NCI-H1694 treated with DMSO at 0.1 percent for 48 hours (cell line): Measurements from ENCODE around the gene POLR2M.

Source experiments
- DNase-seq: peaks from one replicate; lab custom pipeline; 2025; lab: John Stamatoyannopoulos, UW

Gene POLR2M

DNA sequence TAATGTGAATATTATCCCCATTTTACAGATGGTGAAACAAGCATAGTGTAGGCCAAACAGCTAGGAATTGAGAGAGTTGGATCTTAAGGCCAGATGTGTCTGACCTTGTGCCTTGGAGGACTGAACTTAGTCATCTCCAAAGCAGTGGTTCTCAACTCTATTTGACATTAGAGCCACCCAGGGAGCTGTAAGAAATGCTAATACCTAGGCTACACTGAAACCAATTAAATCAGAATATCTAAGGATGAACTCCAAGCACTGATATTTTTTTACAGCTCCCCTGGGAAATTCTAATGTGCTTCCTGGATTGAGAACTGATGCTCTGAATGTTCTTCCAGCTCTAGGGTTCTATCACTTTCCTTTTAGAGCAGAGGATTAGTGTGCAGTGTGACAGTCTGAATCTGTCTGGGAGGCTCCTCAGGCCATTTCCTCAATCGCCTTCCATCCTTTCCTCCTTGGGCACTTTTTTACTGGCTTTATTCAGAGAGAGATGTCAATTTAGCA lies 32.3 kb downstream of the POLR2M start:
- no peak for DNase-seq

DNA sequence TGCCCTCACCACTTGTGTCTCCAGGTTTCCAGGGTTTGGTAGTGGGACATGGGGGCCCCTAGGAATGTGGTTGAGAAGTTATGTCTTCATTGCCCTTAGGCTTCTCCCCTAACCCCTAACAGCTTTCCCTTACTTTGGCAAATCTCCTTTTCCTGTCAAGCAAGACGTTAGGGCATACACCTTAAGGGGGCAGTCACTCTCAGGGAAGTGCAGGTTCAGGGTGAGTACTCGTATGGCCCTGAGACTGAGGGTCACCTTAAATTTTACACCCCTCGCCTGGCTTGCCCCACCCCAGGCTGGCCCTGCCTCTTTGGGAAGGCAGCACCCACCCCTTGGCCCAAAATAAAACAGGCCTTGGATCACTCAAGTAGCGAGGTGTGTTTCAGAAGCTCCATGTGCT lies 33.5 kb downstream of the POLR2M start:
- DNase-seq = no peak

DNA sequence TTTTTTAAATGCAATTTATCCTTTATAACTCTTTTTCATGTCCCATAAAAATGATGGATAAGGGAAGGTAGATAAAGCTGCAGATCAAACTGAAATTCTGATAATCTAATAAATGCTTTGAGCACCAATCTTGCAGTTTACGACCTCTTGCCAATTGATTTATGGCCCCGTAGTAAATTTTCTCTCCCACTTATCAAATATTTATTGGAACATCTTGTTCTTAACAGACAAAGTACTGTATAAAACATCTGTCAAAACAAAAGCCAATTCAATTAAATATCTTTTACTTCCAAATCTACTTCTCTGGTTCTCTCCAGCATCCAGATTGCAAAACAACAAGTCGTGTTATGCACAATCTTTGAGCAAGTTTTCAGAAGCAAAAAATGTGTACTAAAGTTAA lies 34.6 kb downstream of the POLR2M start:
- DNase-seq = no peak

DNA sequence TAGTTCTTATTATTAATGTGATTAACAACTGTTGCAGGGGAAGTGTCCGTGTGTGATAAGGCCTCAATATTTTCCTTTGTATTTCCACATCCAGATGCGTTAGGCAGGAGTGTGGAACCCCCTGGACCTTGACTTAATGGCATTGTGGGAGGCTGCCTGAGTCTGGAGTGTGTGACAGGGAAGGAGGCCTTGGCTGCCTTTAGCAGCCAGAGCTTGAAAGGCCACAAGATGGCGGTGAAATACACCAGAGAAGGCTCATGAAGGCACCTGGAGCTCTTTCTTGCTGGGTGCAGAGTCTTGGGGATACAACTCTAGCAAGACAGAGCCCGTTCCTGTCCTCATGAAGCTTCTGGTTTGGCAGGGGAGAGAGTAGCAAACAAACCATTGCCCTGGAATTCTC lies 36.9 kb downstream of the POLR2M start:
- no peak for DNase-seq

DNA sequence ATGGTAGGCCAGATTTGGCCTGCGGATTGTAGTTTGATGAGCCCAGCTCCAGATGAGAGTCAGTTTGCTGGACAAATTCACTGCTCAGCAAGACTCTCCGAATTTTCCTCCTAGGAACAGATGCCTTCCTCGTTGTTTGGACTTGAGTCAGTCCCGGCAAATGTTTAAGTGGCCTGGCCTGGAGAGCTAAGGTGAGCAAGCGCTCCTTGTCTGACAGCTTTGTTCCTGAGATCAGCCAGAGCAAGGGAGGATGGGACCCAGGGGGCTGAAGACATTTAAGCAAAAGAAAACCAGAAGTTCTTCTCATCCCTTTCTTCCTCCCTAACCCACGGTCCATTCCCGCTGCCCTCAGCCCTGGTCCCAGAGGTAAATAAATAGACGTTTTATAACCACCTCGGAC lies 40.3 kb downstream of the POLR2M start:
- no peak for DNase-seq

DNA sequence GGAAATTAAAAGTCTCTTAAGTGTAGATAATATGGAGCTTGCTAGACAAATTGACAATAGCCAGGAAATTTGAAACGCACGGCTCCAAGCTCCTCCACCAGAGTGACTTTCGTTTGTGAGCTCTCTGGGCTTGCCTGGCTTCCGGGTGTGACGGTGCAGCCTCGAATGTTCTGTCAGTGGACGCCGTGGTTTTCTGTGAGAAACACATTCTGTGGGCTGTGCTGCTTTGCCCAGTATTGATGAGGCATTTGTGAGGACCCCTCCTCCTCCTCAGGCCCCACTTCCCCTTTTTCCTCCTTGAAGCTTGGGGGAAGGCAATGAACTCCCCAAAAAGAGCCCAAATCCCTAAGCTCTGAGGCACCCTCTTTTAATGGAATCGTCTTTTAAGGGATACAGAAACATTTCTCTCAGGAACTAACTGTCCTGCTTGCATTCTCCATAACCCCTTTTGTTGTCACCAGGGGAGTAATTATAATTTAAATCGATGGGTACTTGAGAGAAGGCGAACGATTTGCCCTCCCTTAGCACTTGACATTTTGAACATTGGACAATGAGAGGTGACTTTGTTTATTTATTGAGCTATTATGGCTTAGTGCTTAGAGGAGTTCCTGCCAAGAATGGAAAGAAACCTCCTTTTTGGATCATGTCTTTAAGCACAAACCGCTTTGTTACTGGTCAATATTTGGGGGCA lies 40.8 kb downstream of the POLR2M start:
- DNase-seq = no peak

DNA sequence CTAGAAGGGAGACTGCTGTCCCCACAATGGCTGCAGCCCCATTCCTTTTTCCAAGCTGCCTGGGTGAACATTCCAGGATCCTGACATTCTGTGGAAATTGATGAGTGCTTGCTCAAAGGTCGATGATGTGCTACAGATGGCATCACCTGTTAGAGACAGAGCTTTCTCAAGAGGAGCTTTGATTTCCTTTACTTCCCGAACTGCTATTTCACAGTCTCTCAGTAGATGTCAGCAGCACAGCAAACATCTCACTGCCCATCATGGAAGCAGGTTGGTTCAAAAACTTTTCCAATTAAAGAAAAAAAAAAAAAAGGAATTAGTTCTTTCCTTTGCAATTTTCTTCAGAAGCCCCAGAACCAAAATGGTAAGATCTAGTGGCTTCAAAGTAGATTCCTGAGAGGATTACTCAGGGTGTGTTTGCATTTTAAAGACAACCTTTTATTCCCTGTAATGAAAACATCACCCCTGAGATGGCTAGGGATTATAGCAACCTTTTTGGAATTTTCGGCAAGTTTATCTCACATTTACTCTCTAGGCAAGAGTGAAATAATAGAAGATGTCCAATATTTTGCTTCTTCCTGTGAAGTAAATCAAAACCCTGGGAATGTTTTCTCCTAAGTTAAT lies 44.8 kb downstream of the POLR2M start:
- peak; percentile 27 for DNase-seq

DNA sequence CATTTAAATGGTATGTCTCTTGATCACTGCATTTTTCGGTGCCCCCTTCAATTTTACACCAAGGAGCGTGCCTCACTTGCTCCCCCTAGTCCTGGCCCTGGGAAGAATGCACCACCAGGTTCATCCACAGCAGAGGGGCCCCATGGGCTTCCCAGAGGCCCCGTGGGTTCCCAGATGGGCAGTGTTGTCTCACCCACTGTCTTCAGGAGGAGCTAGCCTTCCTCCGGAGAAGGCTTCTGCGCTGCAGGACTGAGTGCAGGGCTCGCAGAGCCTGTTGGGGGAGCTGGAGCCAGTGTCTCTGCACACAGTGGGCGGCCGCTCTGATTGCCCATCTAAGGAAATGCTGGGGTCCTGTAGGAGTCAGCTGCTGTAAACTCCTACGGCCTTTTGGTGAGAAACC lies 45.9 kb downstream of the POLR2M start:
- DNase-seq = no peak

DNA sequence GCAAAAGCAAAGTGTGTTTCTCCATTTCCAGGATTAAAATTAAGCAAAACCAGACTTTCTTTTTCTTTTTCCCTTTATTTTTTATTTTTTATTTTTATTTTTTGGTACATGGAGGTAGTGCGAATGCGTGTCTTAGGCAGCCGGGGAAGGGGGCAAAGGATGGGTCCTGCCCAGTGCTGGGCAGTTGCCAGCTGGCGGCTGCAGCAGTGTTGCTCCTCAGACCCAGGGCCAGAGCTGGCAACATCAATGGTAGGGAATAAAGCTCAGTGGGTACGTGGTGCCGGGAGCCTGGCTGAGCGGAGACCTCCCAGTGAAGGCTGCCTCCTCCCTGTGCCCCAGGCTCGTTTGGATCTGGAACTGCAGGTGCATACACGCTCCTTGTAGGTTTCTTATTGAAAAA lies 46.3 kb downstream of the POLR2M start:
- DNase-seq = no peak

DNA sequence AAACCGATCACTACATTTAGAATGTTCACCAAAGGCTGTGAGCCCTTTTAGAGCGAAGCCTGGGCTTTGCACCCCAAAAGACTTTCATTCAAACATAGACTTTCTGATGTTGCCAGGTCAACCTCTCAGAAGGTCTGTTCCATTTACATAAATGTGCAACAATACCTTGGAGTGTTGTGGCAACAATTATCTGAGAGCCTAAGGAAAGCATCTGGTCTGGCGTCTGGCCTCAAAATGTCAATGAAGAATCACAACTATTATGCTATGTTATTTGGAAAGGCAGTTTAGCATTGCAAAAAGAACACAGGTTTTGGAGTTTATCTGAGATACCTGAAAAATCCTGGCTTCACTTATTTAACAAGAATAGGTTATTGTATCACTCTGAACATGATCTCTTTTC lies 50.0 kb downstream of the POLR2M start:
- DNase-seq = no peak

DNA sequence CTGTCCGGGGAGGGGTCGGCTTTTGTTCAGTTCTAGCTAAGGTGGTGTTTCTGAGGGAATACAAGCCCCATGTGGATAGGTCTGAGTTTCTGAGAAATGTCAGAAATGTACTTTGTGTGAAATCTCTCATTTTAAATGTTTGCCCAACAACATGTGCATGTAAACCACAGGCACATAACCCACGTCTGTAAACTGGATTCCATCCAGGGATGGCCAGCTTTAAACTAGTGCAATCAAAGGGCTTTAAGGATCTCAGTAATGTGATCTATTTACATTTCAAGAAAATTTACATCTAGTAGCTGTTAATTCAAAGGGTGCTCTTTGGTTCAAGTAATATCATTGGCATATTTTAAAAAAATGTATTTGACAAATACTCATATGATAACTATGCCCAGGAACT lies 52.0 kb downstream of the POLR2M start:
- no peak for DNase-seq

DNA sequence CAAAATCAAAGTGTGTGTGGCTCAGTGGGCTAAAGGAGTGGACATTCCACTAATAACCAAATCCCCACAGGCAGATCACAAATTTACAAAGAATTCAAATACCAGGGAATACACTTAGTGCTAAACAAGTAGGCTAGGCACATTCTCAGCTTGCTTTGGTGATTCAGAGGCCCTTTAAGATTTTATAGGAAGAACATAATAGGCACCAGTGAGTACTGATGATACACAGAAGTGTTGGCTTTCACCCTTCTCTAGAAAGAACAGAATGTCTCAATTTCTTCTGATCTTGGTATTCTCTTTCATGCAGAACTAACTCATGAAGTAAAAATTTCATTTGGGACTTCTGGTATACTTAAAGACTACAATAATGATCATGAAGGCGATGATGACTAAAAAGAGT lies 55.0 kb downstream of the POLR2M start:
- DNase-seq = no peak

DNA sequence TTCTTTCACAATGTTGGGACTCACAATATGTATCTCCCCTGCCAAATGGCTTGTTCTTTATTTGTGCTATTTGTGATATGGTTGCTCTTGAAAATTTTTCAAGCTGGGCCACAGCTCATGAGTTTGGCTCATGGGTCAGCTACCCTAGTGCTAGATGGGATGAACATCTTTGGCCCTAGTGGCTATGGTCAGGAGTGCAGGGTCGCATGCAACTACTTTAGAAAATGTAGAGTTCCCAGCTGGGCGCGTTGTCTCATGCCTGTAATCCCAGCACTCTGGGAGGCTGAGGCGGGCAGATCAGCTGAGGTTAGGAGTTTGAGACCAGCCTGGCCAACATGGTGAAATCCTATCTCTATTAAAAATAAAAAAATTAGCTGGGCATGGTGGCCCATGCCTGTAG lies 55.8 kb downstream of the POLR2M start:
- no peak for DNase-seq

DNA sequence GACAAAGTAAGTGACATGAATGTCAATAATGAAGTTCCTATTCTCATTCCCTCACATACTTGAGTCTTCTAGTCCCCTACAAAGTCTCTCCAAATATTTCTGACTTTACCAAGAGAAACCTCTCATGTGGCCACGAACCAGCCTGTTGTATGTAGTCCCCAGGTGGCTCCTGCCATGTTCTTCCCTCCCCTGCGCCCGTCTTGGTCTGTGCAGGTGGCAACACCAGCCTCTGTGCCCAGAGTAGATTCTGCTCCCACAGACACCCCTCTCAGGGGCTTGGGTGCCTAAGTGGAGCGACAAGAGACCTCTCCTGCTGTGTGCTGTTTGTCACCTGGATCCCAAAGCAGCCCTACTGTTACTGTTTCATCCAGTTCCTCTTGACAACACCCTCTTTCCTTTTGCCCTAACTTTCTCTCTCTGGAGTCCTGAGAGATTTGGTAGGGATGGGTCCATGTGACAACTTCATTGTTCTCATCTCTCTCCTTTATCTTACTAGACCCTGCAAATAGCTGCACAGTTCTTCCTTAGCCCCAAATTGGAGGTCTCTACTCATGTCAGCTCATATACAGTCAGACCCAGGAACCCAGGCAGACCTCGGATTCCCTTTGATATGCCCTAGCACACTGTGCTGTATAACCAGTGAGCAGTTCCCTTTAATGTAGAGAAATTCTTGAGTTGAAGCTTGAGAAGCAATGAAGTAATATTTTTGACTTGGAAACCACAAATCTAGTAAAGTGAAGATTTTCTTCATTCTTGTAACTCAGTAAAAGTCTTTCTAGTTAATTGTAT lies 56.9 kb downstream of the POLR2M start:
- DNase-seq = no peak
